Activated CD8-positive, alpha-beta T cell treated with anti-CD3 and anti-CD28 coated beads for 36 hours (primary cell): ENCODE results near the gene BOLL. TPM values are rescaled to one million over a fixed set of nuclear protein-coding genes. Genes with fewer than 3 reads are reported as not detected.
"Not testable (repeated sequence)": the region's sequence is repeated elsewhere in the genome, so short reads cannot be mapped to it uniquely, and the experiment has no call there.

Source experiments
- ATAC-seq: fragments of 200-7000 bp; cut with Tn5 transposase; one replicate; pipeline ENCODE4 v1.10.0; 2021; ENCODE audit warnings: mild to moderate bottlenecking, moderate library complexity
- CTCF ChIA-PET: fragments of 350-600 bp; sonication (Branson Sonifier 250); formaldehyde crosslinking; loops from one replicate; lab custom pipeline; 2021; ENCODE audit warnings: antibody characterized with exemption; lab: Charles Lee
- POLR2A ChIA-PET: fragments of 350-600 bp; sonication (Branson Sonifier 250); formaldehyde crosslinking; loops from one replicate; lab custom pipeline; 2021; ENCODE audit warnings: antibody characterized with exemption; lab: Charles Lee
- DNase-seq: peaks from one replicate; pipeline ENCODE4 v3.0.0-alpha.2; 2020
- H3K27ac Mint-ChIP-seq: one replicate; pipeline ENCODE4 v1.8.0; 2021; ENCODE audit warnings: mild to moderate bottlenecking, mixed read lengths
- H3K27me3 Mint-ChIP-seq: one replicate; pipeline ENCODE4 v1.8.0; 2021; ENCODE audit warnings: mixed read lengths
- H3K36me3 Mint-ChIP-seq: one replicate; pipeline ENCODE4 v1.8.0; 2021; ENCODE audit warnings: low read depth, mixed read lengths
- H3K4me1 Mint-ChIP-seq: one replicate; pipeline ENCODE4 v1.8.0; 2021; ENCODE audit warnings: low read depth, mixed read lengths
- H3K4me3 Mint-ChIP-seq: one replicate; pipeline ENCODE4 v1.8.0; 2021; ENCODE audit warnings: mild to moderate bottlenecking, moderate library complexity, mixed read lengths
- H3K9me3 Mint-ChIP-seq: one replicate; pipeline ENCODE4 v1.8.0; 2021; ENCODE audit warnings: mixed read lengths
- intact Hi-C: fragments of 100-400 bp; cut with micrococcal nuclease; formaldehyde crosslinking; loops from one replicate; pipeline ENCODE4 v1.10.0; 2022
- total RNA-seq, 2 experiments: library from RNA; stranded (reverse); gene quantifications; one replicate each; pipeline ENCODE4 v1.2.3, GENCODE V29; 2021
- TF ChIP-seq, protein P1 (sequence below): fragments of 200-600 bp; IDR thresholded peaks from one replicate; pipeline ENCODE4 v1.8.0; 2022; ENCODE audit warnings: antibody characterized with exemption, mild to moderate bottlenecking

Gene BOLL
- total RNA-seq, 2 experiments from 2014 or later, result not detected

DNA sequence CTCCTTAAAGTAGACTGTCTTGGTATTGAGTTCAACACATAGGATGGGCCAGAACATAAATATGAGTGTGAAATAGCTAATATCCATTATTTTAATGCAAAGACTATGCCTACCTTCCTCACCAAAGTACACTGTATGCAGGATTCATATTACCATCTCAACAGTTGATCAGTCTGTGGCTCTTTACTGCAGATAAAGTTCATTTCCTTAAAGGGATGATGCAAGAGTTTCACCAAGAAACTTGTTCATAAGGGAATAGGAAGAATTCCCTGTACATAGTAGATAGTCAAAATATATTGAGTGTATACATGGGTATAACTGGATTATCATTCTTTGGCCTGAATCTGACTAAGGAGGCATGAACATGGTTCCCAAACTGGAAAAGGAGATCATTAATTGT lies 44.9 kb downstream of the BOLL start:
- intact Hi-C loops, result no loop called here
- ChIA-PET POLR2A (no interaction called here), CTCF (interaction anchor here (1.4 kb wide), 1 partner anchor 8 kb away, joined by 4 read pairs; no protein-coding TSS in a partner anchor)
- no peaks in the 10 kb centered on the region for H3K4me1 Mint-ChIP-seq
- H3K27me3 Mint-ChIP-seq, result peaks cover 13% of the 10 kb centered on the region
- no peaks in the 10 kb centered on the region for H3K36me3 Mint-ChIP-seq
- DNase-seq, result no peak
- H3K27ac Mint-ChIP-seq, result no peak overlapping the region
- no peaks in the 10 kb centered on the region for H3K9me3 Mint-ChIP-seq
- TF ChIP-seq, protein P1, sequence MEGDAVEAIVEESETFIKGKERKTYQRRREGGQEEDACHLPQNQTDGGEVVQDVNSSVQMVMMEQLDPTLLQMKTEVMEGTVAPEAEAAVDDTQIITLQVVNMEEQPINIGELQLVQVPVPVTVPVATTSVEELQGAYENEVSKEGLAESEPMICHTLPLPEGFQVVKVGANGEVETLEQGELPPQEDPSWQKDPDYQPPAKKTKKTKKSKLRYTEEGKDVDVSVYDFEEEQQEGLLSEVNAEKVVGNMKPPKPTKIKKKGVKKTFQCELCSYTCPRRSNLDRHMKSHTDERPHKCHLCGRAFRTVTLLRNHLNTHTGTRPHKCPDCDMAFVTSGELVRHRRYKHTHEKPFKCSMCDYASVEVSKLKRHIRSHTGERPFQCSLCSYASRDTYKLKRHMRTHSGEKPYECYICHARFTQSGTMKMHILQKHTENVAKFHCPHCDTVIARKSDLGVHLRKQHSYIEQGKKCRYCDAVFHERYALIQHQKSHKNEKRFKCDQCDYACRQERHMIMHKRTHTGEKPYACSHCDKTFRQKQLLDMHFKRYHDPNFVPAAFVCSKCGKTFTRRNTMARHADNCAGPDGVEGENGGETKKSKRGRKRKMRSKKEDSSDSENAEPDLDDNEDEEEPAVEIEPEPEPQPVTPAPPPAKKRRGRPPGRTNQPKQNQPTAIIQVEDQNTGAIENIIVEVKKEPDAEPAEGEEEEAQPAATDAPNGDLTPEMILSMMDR, result no peak
- H3K4me3 Mint-ChIP-seq, result no peak overlapping the region
- ATAC-seq, result no peak

DNA sequence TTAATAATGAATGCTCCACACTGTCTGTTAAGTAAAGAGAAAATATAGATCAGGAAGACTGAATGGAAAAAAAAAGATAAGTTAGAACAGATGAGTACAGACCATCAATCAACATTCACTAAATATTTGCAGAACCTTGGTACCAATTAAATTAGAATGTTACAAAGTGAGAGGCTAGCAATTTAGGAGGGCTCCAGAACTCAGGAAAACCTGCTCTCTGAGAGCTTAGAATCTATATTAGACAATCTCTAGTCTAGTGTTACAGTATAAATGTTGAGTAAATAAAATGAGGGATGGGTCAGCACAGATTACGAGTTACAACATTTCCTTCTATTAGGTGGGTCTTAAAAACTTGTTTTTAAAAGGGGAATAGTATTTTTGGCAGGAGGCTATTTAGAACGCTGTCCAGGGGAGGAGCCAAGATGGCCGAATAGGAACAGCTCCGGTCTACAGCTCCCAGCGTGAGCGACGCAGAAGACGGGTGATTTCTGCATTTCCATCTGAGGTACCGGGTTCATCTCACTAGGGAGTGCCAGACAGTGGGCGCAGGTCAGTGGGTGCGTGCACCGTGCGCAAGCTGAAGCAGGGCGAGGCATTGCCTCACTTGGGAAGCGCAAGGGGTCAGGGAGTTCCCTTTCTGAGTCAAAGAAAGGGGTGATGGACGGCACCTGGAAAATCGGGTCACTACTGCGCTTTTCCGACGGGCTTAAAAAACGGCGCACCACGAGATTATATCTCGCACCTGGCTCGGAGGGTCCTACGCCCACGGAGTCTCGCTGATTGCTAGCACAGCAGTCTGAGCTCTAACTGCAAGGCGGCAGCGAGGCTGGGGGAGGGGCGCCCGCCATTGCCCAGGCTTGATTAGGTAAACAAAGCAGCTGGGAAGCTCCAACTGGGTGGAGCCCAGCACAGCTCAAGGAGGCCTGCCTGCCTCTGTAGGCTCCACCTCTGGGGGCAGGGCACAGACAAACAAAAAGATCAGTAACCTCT lies 56.3 kb downstream of the BOLL start:
- ATAC-seq, POLR2A ChIA-PET, CTCF ChIA-PET, DNase-seq, H3K4me3 Mint-ChIP-seq, H3K4me1 Mint-ChIP-seq, H3K27me3 Mint-ChIP-seq, H3K27ac Mint-ChIP-seq, H3K9me3 Mint-ChIP-seq, H3K36me3 Mint-ChIP-seq, intact Hi-C loops: not testable (repeated sequence)

DNA sequence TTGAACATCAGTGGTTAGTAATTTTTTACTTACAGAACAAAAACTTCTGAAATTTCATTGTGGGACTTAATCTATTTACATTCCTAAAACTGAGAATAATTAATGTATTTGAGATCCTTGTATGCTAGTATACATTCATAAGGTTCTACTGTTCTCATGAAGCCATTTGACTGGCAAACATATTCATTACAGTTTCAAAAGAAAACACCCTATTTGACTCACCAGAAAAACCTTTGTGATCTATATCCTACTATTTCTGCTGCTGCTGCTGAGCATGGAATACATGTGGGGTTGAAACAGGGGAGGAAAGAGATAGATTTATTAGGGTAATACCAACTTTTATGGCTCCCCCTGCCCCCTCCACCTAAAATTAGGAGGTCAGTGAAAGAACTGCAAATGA lies 58.1 kb downstream of the BOLL start:
- ChIA-PET CTCF (no interaction called here), POLR2A (no interaction called here)
- Mint-ChIP-seq H3K4me3 (no peak overlapping the region), H3K4me1 (no peaks in the 10 kb centered on the region), H3K27me3 (no peaks in the 10 kb centered on the region), H3K36me3 (peaks cover 2% of the 10 kb centered on the region), H3K9me3 (peaks cover 6% of the 10 kb centered on the region), H3K27ac (no peak overlapping the region)
- no peak for ATAC-seq
- TF ChIP-seq, protein P1, result no peak
- DNase-seq, result no peak
- intact Hi-C loops, result no loop called here

DNA sequence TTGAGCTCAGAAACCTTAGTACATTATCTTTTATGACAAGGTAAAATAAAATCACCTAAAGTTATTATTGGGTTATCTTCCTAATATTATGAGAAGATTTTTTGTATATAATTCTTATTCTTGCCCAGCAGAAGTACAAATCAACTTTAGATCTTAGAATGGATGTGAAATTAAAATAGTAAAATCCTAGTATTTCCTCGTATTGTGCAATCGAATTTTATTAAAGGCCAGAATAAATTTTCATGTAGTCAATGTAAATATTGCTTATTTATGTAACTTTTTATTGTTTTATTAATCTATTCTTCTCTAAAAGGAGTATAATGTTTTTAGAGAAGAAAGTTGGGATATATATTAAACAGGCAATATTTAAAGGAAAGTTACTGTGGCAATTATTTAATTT lies 67.3 kb downstream of the BOLL start:
- POLR2A ChIA-PET, result interaction anchor here (0.7 kb wide), 1 partner anchor 12 kb away, joined by 3 read pairs; no protein-coding TSS in a partner anchor
- peaks cover 14% of the 10 kb centered on the region for H3K36me3 Mint-ChIP-seq
- no peak overlapping the region for H3K4me3 Mint-ChIP-seq
- no peak overlapping the region for H3K27ac Mint-ChIP-seq
- CTCF ChIA-PET, result no interaction called here
- TF ChIP-seq, protein P1, result no peak
- H3K9me3 Mint-ChIP-seq, result no peaks in the 10 kb centered on the region
- intact Hi-C loops, result no loop called here
- DNase-seq, result no peak
- no peak for ATAC-seq
- peaks cover 9% of the 10 kb centered on the region for H3K4me1 Mint-ChIP-seq
- H3K27me3 Mint-ChIP-seq, result no peaks in the 10 kb centered on the region

DNA sequence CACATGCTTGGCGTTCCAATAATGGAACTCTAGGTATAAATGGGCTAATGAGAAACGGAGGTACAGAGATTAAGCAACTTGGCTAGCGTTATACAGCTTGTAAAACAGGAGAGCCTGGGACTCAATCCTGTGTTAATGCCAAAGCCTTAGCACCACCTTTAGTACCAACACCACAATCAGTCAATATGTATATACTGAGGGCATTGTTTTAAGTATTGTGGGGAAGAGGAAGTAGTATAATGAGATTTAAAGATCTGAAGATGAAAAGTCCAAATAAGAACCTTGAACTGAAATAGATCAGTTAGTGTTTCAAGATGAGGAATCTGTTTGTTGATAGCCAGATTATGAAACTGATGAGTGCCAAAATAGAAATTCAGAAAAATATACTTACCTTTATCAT lies 71.8 kb downstream of the BOLL start:
- Mint-ChIP-seq H3K4me1 (peaks cover 48% of the 10 kb centered on the region), H3K9me3 (no peaks in the 10 kb centered on the region), H3K4me3 (no peak overlapping the region), H3K27me3 (no peaks in the 10 kb centered on the region), H3K27ac (no peak overlapping the region), H3K36me3 (peaks cover 51% of the 10 kb centered on the region)
- ChIA-PET POLR2A (interaction anchor here (0.6 kb wide), 1 partner anchor 12 kb away, joined by 3 read pairs; no protein-coding TSS in a partner anchor), CTCF (interaction anchor here (1.8 kb wide), 1 partner anchor 65 kb away, joined by 6 read pairs; no protein-coding TSS in a partner anchor)
- intact Hi-C loops, result no loop called here
- ATAC-seq (no peak), DNase-seq (no peak)
- TF ChIP-seq, protein P1, result no peak
